NCI-H345 treated with DMSO at 0.1 percent for 48 hours (cell line): ENCODE data around the gene PRODH2.

ENCODE experiments used
- DNase-seq: peaks from one replicate; lab custom pipeline; 2025; ENCODE audit not compliant: unreplicated experiment; lab: John Stamatoyannopoulos, UW

PRODH2 gene, protein sequence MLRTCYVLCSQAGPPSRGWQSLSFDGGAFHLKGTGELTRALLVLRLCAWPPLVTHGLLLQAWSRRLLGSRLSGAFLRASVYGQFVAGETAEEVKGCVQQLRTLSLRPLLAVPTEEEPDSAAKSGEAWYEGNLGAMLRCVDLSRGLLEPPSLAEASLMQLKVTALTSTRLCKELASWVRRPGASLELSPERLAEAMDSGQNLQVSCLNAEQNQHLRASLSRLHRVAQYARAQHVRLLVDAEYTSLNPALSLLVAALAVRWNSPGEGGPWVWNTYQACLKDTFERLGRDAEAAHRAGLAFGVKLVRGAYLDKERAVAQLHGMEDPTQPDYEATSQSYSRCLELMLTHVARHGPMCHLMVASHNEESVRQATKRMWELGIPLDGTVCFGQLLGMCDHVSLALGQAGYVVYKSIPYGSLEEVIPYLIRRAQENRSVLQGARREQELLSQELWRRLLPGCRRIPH

GRCh38 chr19:35812220-35813042 is at the start of gene PRODH2:
PRODH2 (minus strand) TSS chr19:35812845; CDS start chr19:35812805, 40 bp downstream.
- DNase-seq: no peak

- no peak for DNase-seq
Observed at GRCh38 chr19:35861640-35862160, 49.1 kb upstream of the PRODH2 start.

GRCh38 chr19:35860818-35861639 is 48.4 kb upstream of the PRODH2 start:
- no peak for DNase-seq

- DNase-seq: no peak
Observed at GRCh38 chr19:35860436-35860817, 47.8 kb upstream of the PRODH2 start.

DNA sequence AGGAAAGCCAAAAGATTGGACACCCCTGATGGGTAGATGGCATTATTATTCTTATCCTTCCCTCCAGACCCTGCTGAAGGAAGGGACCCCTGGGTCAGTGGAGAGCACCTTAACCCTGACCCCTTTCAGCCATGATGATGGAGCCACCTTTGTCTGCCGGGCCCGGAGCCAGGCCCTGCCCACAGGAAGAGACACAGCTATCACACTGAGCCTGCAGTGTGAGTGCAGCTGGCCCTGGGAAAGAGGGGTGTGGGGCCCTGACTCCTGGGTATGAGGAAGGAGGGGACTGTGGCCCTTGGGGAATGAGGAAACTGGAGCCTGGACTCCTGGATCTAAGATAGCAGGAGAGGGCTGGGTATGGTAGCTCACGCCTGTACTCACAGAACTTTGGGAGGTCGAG is 46.8 kb upstream of the PRODH2 start:
- DNase-seq: no peak

DNA sequence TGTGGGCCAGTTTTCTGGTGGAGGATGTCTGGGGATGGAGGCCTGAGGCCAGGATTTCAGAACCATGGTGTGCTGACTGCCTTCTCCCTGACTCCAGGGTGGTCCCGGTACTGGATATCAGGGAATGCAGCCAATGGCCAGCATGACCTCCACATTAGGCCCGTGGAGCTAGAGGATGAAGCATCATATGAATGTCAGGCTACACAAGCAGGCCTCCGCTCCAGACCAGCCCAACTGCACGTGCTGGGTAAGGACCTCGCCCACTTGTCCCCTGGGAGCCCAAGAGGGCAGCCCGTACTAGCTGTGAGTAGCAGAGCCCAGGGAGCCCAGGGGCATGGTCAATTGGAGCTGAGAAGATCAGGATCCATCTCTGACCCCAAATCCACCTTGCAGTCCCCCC is 45.7 kb upstream of the PRODH2 start:
- DNase-seq: no peak

DNA sequence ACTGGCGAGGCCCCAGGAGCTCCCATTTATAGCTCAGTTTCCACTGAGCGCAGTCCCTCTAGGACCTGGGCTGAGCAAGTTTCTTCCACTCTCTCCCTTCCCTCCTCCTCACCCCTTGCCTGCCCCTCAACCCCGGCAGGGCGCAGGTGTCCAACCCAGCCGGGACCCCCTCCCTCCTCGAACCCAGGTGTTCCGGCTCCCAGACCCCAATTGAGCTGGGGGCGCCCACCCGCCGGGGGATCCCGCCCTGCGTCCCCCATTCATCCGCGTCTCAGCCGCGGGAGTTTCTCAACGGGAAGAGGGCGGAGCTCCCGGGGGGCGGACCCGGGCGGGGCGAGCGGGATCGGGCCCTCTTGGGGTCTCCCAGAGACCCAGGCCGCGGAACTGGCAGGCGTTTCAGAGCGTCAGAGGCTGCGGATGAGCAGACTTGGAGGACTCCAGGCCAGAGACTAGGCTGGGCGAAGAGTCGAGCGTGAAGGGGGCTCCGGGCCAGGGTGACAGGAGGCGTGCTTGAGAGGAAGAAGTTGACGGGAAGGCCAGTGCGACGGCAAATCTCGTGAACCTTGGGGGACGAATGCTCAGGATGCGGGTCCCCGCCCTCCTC is 44.0 kb upstream of the PRODH2 start, which contains the start of gene KIRREL2:
Gene KIRREL2 (plus strand): TSS at position 366 of the 604 bp plus-strand sequence. CDS start 209 bp downstream, at position 575.
- peak; percentile 38 for DNase-seq

- no peak for DNase-seq
Observed at GRCh38 chr19:35853038-35853756, 40.6 kb upstream of the PRODH2 start.

DNA sequence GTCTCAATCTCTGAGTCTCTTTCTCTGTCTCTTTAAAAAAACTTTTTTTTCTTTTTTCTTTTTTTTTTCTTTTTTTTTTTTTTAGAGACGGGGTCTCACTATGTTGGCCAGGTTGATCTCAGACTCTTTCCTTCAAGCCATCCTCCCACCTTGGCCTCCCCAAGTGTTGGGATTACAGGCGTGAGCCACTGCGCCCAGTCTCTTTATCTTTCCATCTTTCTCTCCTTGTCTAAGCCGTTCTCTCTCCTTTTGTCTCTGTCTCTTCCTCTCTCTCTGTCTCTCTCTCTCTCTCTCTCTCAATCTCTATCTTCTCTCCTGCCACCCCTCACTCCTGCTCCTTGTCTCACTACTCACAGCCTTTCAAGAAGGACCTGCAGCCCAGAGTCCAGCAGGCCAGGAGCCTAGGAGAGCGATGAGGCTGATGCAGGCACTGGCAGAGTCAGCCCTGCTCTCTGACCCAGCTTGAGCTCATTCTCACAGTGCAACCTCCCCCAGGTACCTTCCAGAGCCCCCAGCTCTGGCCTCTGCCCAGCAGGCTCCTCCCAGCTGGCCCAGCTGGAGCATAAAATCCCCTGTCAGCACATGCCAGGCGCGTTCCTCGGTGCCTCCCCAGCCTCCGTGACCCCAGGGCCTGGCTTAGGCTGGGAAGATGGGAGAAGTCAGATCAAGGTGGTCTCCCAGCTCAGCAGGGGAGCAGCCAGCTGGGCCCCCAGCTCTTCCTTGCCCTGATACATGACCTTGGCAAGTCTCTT is 39.6 kb upstream of the PRODH2 start, which contains the start of gene NPHS1:
Gene NPHS1 (minus strand): TSS at position 476 of the 752 bp plus-strand sequence. CDS start 667 bp downstream, outside the sequence.
- no peak for DNase-seq

DNA sequence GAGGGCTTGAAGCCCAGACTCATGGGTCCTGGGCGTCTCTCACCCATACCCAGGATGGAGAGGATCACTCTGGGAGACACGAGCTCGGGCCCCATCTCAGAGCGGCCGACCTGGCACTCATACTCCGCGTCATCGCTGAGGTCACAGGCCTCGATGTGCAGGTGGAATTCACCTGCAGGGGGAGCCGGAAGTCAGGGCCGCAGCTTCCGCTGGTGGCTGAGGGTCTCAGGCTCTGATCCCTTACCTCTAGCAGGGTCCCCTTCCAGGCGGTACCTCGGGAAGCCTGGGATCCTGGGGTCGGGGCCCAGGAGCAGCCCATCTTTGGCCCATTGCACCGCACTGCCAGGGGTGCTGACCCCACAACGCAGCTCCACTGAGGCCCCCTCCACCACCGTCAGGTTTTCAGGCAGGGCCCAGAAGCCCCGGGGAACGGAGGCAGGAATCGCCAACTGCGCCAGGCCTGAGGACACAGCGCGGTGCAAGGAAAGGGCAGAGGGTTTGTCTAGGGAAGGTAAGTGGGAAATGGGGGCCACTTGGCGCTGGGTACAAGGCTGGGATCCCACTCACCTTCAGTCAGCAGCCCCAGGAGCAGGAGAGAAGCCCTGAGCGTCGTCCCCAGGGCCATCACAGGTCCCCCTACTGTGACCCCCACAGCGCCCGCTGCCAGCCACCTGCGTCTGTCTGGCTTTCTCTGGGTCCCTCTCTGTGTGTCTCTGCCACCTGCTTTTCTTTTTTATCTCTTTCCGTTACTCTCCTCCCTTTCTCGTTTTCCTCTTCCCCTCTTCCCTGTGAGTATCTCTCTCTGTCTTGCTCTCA is 38.8 kb upstream of the PRODH2 start:
- peak; percentile 29 for DNase-seq

DNA sequence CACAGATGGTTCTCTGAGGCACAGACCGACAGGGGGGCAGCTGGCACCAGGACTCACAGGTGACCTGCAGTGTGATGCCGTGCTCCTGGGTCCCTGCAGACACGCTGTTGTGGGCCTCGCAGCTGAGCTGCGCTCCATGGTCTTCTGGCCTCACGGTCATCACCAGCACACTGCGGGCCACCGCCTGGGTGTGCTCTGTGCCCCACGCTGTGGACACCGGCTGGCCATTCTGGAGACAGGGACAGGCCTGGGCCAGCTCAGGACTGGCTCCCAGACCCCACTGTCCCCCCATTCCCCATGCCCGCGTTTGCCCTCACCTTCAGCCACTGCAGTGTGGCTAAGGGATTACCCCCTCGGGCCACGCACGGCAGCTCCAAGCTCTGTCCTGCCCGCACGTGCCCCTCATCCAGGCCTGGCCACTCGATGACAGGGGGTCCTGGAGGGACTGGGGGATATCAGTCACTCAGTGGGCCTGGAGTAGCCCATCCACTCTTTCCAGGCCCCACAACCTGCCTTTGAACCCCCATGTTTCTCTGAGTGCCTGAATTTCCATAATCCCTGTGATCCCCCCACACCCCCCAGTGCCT is 36.4 kb upstream of the PRODH2 start:
- DNase-seq: no peak

DNA sequence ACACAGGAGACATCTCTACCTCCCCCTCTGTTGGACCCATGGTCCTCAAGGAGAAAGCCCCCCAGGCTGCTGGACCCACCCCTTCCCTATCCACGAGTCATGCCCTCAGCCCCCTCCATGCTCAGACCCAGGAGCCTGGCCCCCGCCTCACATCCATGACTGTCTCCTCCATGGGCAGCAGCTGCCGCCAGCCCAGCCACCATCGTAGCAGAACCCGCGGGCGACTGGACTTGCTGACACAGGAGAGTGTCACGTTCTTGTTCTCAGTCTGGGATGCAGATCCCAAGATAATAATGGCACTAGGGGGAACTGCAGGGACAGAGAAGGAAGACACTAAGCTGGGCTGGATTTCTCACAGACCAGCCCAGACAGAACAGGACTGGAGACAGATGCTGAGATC is 35.8 kb upstream of the PRODH2 start:
- no peak for DNase-seq

GRCh38 chr19:35847911-35848310 is 35.3 kb upstream of the PRODH2 start:
- no peak for DNase-seq

DNA sequence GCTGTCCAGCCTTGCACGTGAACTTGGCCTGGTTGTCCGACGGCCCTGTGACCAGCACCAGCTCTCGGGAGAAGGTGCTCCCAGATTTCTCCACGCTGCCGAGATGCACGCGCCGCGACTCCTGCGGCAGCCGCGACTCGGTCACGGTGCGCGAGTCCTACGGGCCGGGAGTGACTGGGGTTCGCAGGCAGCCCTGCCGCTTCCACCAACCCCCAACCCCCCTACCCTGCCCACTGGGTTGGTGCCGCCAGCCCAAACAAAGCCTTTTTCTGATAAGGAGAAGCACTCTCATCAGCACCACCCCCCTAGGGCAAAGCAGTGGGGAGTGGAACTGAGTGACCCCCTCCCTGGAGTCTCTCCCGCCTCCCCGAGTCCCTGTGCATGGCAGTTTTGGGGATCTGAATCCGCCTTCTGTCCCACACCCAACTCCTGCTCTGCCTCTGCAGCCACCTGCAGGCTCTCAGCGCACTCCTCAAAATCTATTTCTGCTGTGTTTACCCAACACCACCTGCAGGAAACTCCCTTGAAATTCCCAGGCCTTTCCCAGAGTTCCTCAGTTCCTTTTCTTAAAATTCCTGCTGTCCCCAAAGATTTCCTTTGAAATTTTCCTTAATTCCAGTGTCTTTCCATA is 33.5 kb upstream of the PRODH2 start:
- peak; percentile 80 for DNase-seq

DNA sequence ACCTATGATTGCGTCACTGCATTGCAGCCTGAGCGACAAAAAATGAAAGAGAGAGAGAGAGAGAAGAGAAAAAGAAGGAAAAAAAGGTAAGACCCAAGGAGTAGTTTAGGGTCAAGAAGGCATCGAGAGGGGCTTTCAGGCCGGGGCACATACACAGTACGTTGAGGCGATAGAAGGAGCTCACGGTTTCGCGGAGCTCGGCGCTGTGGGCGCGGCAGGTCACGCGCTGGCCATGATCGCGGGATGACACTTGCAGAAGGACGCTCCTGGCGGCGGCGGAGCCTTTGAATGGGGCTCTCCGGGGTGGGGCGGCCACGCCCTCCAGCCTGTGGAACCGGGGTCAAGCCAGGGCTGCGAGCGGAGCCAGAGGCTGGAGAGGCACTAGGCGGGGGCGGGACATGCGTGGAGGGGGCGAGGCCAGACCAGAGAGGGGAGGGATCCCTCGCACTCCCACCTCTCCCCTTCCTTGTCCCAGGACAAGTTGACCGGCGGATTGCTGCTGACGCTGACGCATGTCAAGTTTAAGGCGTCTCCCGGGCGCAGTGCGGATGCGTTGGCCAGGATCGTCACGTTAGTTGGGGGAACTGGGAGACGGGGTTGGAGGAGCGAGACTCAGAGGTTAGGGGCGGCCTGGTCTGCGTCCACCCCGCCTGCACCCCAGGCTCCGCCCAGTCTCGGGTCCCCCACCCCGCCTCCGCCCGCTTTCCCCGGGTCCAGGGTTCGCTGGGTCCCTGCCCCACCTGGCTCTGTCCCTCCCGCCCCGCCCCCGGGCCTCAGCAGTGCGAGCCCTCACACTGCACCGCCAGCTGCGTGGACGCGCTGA is 32.8 kb upstream of the PRODH2 start:
- DNase-seq: peak; percentile 50

GRCh38 chr19:35844482-35845214 is 32.0 kb upstream of the PRODH2 start:
- DNase-seq: no peak
